Fibroblast of skin of right quadriceps (primary cell): ENCODE data around the gene GPSM3.
"Not testable (repeated sequence)": the region's sequence is repeated elsewhere in the genome, so short reads cannot be mapped to it uniquely, and the experiment has no call there.

Experiments
- DNase-seq: peaks from one replicate; pipeline ENCODE4 v3.0.0-alpha.2; 2013

GPSM3 gene

GRCh38 chr6:32148289-32149091 lies 44.0 kb downstream of the GPSM3 start:
- DNase-seq = no peak

DNA sequence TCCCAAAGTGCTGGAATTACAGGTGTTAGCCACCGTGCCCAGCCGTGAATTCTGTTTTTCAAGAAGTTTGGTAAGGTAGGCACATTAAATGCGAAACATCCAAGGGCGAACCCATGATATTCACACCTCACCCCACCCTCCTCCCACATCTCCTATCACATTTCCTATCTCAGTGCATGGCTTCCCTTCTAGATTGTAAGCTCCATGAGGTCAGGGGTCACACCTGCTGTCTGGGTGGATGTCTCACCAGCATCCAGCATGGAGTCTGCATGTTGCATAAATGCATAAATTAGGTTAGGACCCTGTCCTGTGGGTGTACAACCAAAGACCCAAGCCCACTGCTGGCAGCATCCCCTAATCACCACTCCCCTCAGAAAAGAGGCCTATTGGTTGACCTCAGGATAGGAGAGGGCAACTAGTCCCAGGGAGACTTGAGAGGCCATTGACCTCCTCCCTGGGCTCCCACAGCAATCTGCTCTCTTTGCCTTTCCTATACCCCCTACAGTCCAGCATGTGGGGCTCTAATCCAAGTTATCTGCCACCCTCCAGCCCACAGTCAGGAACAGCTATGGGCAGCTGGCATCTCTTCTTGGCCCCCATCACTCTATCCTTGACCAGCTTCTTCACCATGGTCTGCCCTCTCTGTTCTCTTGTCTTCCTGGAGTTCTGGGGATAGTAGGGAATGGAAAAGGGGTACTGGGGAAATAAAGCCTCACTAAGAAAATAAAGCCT lies 44.9 kb downstream of the GPSM3 start:
- DNase-seq = no peak

DNA sequence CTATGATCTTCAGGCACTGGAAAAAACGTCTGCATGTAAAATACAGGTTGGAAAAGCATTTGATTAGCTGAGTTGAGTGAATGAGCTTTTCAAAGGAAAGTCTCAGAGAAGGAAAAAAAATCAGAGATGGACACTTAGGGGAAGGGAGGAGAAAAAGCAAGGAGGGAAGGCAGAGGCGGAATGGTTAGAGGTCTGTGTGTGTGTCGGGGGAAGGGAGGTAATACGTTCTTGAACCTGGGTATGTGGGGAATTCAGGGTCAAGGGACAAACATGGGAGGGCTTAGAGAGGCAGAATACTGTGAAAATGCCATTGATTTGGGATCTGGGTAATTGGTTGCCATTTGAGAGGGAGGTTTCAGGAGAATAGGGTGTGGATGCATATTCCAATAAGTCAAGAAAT lies 45.8 kb downstream of the GPSM3 start:
- DNase-seq = no peak

DNA sequence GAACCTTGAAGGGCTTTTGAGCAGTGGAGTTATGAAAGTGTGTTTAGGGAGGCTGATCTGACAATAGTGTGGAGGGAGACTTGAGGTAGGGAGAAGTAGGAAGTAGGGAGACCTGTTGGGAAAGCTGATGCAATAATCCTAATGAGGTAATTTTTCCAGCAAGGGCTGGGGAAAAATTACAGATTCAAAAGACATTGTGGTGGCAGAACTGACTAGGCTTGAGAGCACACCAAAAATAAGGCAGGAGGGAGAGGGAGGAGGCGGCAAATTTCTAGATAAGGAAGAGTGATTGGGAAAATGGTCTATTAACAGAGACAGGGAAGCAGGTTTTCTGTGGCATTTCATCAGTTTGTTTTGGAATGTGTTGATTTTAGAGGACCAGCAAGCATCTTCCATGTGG lies 46.2 kb downstream of the GPSM3 start:
- no peak for DNase-seq

DNA sequence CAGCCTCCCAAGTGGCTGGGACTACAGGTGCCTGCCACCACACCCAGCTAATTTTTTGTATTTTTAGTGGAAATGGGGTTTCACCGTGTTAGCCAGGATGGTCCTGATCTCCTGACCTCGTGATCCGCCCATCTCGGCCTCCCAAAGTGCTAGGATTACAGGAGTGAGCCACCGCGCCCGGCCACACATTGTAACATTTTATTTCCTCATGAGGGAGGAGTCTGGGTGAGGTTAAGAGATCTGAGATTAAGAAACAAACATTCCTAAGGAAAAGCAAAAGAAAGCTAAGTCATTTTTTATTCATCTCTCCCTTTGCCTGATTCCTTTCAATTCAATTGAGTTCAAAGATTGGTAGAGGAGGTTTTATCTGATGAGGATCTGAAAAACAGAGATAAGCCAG lies 48.2 kb downstream of the GPSM3 start:
- DNase-seq = not testable (repeated sequence)
